DMS153 (cell line): ENCODE measurements around the gene JARID2.

ENCODE experiments used
- DNase-seq: peaks from one replicate; lab custom pipeline; 2025; lab: John Stamatoyannopoulos, UW

Gene JARID2

GRCh38 chr6:15508441-15508871, 262.6 kb downstream of the JARID2 start:
- DNase-seq, result no peak

- no peak for DNase-seq
These were observed 263.1 kb downstream of the JARID2 start for GRCh38 chr6:15508931-15509330.

GRCh38 chr6:15509335-15509933, 263.6 kb downstream of the JARID2 start:
- DNase-seq, result no peak

GRCh38 chr6:15510121-15510520, 264.3 kb downstream of the JARID2 start:
- DNase-seq, result no peak

GRCh38 chr6:15510536-15511247, 264.8 kb downstream of the JARID2 start:
- DNase-seq, result no peak

GRCh38 chr6:15511248-15512125, 265.6 kb downstream of the JARID2 start:
- no peak for DNase-seq

GRCh38 chr6:15512126-15512525, 266.3 kb downstream of the JARID2 start:
- DNase-seq, result no peak

GRCh38 chr6:15512721-15513120, 266.9 kb downstream of the JARID2 start:
- no peak for DNase-seq

- no peak for DNase-seq
These were observed 267.4 kb downstream of the JARID2 start for GRCh38 chr6:15513131-15513771.

- DNase-seq, result no peak
These were observed 268.2 kb downstream of the JARID2 start for GRCh38 chr6:15513801-15514711.

GRCh38 chr6:15515226-15515625, 269.4 kb downstream of the JARID2 start:
- DNase-seq, result no peak

GRCh38 chr6:15515660-15516375, 269.9 kb downstream of the JARID2 start:
- no peak for DNase-seq

GRCh38 chr6:15516378-15516777, 270.5 kb downstream of the JARID2 start:
- no peak for DNase-seq

GRCh38 chr6:15516923-15517560, 271.2 kb downstream of the JARID2 start:
- no peak for DNase-seq

- no peak for DNase-seq
These were observed 271.7 kb downstream of the JARID2 start for GRCh38 chr6:15517600-15517999.

GRCh38 chr6:15518057-15518456, 272.2 kb downstream of the JARID2 start:
- no peak for DNase-seq

GRCh38 chr6:15518878-15519277, 273.0 kb downstream of the JARID2 start:
- DNase-seq, result peak; percentile 6

- no peak for DNase-seq
These were observed 273.8 kb downstream of the JARID2 start for GRCh38 chr6:15519681-15520080.

- no peak for DNase-seq
These were observed 274.8 kb downstream of the JARID2 start for GRCh38 chr6:15520626-15521203.

GRCh38 chr6:15521582-15521981, 275.7 kb downstream of the JARID2 start:
- no peak for DNase-seq
